Activated CD4-positive, alpha-beta T cell treated with anti-CD3 and anti-CD28 coated beads, Interleukin-2, Interleukin-6, amounts not matched to agents 100 ng/mL and 50 ng/mL, durations not matched to agents 16 hours and 8 hours (primary cell): Measurements from ENCODE around the gene VPS13A.

Source experiments
- DNase-seq: peaks from one replicate; pipeline ENCODE4 v3.0.0-alpha.2; 2020

VPS13A gene

DNA sequence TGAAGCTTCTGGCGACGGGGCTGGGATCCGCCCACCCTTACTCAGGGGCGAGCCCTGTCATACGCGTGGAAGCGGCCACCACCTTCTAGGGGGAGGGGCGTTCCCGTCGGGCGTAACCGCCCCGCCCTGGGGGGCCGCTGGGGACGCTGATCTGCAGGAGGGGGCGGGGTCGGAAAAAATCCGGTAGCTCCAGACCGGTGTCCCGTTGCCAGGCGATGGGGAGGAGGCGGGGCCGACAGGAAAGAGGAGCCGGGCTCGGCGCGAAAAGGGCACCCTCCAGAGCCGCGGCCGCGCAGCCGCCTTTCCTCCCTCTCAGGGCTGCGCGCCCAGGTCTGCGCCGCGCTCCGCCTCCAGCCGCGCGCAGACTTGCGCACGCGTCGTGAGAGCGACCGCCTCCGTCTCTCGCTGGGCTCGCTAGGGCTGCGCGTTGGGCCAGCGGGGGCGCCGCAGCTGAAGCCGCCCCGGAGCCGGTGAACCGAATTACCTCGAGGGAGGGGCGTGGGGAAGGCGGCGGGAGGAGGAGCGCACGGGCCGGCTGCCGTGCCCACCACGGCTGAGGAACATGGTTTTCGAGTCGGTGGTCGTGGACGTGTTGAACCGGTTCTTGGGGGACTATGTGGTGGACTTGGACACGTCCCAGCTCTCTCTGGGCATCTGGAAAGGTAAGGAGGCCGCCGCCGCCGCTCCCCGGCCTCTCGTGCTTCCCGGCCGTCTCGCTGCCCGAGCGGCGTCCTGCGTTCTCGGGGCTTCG is at the start of gene VPS13A:
Gene VPS13A (plus strand): TSS at position 392 of the 751 bp plus-strand sequence. CDS start 171 bp downstream, at position 563.
- peak; percentile 97 for DNase-seq

DNA sequence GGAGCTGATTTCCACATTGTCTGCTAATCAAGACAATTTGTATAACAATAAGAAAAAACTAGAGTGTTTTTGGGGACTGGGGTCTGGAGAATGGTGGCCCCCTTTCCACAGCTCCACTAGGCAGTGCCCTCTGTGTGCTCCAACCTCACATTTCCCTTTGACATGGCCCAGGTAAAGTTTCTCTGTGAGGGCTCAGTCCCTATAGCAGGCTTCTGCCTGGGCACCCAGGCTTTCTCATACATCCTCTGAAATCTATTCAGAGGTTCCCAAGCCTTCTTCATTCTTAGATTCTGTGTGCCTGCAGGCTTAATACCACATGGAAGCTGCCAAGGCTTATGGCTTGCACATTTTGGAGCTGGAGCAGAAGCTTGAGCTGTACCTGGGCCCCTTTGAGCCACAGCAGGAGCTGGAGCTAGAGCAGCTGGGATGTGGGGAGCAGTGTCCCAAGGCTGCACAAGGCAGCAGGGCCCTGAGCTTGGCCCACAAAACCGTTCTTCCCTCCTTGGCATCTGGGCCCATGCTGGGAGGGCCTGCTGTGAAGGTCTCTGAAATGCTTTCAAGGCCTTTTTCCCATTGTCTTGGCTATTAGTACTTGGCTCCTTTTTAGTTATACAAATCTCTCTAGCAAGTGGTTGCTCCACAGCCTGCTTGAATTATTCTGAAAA is 49.1 kb upstream of the VPS13A start:
- no peak for DNase-seq

DNA sequence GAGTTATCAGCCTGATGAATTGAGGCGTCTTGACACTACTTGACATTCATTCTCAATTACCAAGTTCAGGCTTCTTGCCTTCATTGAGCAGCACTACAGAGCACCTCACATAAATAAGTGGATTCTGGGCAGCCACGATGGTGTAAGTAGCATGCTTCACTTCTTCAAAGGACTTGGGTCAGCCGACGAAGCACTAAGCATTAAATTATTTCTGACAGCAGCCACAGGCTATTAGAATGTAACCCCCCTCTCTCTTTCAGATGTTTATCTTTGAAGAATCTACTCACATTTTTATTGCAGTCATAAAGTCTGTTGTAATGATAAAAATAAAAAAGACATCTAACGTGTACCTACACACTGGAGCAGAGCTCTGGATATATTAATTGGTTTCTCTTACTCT is 45.9 kb upstream of the VPS13A start:
- DNase-seq, result no peak

GRCh38 chr9:77133011-77133410 is 44.3 kb upstream of the VPS13A start:
- DNase-seq, result no peak

GRCh38 chr9:77142366-77142765 is 35.0 kb upstream of the VPS13A start:
- DNase-seq, result no peak

- DNase-seq, result no peak
Observed at GRCh38 chr9:77149879-77150278, 27.5 kb upstream of the VPS13A start.

GRCh38 chr9:77152289-77152688 is 25.0 kb upstream of the VPS13A start:
- DNase-seq, result no peak

DNA sequence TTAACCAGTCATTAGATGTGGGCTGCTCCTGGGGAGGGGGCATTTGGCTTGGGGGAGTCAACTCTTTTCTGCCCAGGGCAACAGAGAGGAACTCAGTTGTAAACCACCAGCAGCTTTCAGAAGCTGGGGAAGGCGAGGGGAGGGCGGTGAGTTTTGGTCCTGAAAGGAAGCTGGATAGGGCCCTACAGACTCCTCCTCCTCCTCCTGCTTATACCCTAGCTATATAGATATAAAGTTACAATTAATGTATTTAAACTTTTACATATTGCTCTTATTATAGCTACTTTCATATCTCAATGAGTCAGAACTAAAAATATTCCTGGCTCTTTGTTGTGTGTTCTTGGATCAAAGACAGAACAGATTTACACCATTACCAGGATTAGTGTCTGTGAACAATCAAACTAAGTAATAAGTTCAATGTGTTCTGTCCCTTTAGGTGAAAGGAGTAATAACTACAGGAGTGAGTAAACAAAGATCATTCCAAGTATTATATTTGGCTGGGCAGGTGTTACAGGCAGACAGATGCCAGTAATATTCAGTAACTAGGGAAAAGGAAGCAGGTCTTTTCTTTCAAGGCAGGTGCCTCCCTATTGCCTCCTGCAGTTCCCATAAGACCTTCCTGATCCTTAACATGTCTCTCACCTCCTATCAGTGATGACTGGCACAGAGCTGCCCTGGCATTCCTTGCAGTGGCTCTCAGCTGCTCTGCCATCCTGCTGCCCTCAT is 20.5 kb upstream of the VPS13A start:
- no peak for DNase-seq

- no peak for DNase-seq
Observed at GRCh38 chr9:77158772-77159513, 18.4 kb upstream of the VPS13A start.

- no peak for DNase-seq
Observed at GRCh38 chr9:77161191-77161590, 16.1 kb upstream of the VPS13A start.

DNA sequence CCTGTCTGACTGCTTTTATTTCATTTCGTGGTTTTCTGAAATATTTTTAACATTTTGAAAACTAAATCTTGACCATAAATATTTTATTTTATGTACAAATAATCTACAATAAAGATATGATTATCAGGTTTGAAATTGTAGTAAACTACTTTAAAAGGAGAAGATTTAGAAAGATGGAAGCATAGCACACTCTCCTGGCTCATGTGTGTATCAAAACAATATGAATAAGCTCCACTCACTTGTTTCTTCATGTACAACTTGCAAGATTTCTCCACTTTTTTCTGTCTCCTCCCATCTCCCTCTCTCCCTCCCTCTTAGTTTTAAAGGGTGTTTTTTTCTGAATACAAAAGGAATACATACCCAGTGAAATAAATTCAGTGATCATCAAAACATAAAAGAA is 15.4 kb upstream of the VPS13A start:
- no peak for DNase-seq

- no peak for DNase-seq
Observed at GRCh38 chr9:77162366-77162765, 15.0 kb upstream of the VPS13A start.

DNA sequence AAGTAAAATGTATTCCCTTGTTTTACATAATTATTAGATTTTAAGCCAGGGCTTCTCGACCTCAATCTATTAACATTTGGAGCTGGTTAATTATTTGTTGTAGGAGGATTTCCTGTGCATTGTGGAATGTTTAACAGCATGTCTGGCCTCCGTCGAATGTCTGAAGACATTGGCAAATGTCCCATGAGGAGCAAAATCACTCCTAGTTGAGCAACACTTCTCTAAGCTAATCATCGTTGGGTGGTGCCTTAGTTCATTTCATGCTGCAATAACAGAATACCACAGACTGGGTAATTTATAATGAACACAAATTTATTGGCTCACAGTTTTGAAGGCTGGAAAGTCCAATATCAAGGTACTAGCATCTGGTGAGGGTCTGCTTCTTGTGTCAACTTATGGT is 13.4 kb upstream of the VPS13A start:
- no peak for DNase-seq

GRCh38 chr9:77166193-77166592 is 11.1 kb upstream of the VPS13A start:
- DNase-seq, result no peak

GRCh38 chr9:77170991-77171699 is 6.2 kb upstream of the VPS13A start:
- DNase-seq, result no peak

- DNase-seq, result no peak
Observed at GRCh38 chr9:77175151-77175550, 2.2 kb upstream of the VPS13A start.

GRCh38 chr9:77176106-77176505 is 1.2 kb upstream of the VPS13A start:
- no peak for DNase-seq

DNA sequence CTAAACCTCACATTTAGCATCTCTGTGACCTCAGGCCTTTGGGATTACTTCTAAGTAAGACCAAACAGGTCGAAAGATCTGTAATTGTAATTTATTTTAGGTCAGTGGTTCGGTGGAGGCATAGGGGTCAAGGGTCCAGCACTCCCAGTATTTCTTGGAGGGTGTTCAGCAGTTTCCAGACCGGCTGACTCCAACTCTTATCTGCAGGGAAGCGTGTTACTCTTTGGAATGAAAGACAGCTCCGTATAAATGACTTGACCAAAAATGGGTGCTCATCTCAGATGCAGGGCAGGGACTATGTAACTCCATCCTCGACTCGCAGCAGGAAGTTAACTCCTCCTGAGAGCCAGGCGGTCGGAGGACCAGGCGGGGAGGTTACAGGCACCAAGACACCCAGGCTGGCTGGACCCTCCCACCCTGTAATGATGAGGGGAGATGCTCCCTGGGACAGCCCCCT is 620 bp upstream of the VPS13A start:
- DNase-seq, result no peak

- DNase-seq, result peak; percentile 69
Observed at GRCh38 chr9:77177894-77178794, 810 bp downstream of the VPS13A start.

- no peak for DNase-seq
Observed at GRCh38 chr9:77180056-77180455, 2.7 kb downstream of the VPS13A start.

- no peak for DNase-seq
Observed at GRCh38 chr9:77183581-77183980, 6.2 kb downstream of the VPS13A start.
